ENCODE measurements around the gene FA2H. TPM values are rescaled to one million over a fixed set of nuclear protein-coding genes. Genes with fewer than 3 reads are reported as not detected.

Gene FA2H
- total RNA-seq, 1 donor from 2014 or later, result not detected

GRCh38 chr16:74807052-74807646 lies 32.5 kb upstream of the FA2H start:
- TF ChIP-seq CTCF (conservative IDR thresholded peaks at IDR 0.05), result no peak
- peaks cover 22% of the 10 kb centered on the region for H3K27me3 Mint-ChIP-seq (ENCODE audit: low read depth)
- H3K27ac Mint-ChIP-seq (ENCODE audit: unreplicated experiment), result no peak overlapping the region
- H3K4me1 Mint-ChIP-seq, result peaks cover 10% of the 10 kb centered on the region
- H3K36me3 Mint-ChIP-seq (ENCODE audit: low read depth), result peaks cover 6% of the 10 kb centered on the region
- no peak for DNase-seq (ENCODE audit: low read depth, low spot score)
- no peak overlapping the region for H3K4me3 Mint-ChIP-seq
- H3K9me3 Mint-ChIP-seq, result peaks cover 9% of the 10 kb centered on the region

GRCh38 chr16:74800216-74800871 lies 25.7 kb upstream of the FA2H start:
- H3K4me3 Mint-ChIP-seq, result no peak overlapping the region
- H3K9me3 Mint-ChIP-seq, result peaks cover 6% of the 10 kb centered on the region
- no peak overlapping the region for H3K27ac Mint-ChIP-seq (ENCODE audit: unreplicated experiment)
- peaks cover 44% of the 10 kb centered on the region for H3K27me3 Mint-ChIP-seq (ENCODE audit: low read depth)
- no peaks in the 10 kb centered on the region for H3K36me3 Mint-ChIP-seq (ENCODE audit: low read depth)
- TF ChIP-seq CTCF (conservative IDR thresholded peaks at IDR 0.05), result no peak
- no peak for DNase-seq (ENCODE audit: low read depth, low spot score)
- H3K4me1 Mint-ChIP-seq, result no peaks in the 10 kb centered on the region

DNA sequence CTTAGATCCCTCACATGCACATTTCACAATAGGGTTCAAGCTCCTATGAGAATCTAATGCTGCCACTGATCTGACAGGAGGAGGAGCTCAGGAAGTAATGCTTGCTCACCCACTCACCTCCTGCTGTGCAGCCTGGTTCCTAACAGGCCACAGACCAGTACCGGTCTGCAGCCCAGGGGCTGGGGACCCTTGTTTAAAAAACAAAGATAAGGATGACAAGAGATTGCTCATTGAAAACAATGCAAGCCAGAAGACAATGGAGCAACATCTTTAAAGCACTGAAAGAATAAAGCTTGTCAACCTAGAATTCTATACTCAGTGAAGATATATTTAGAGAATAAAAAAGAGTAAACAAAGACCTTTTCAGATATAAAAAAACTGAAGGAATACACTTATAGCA lies 22.8 kb upstream of the FA2H start:
- DNase-seq (ENCODE audit: low read depth, low spot score), result no peak
- Mint-ChIP-seq H3K27ac (ENCODE audit: unreplicated experiment) (no peak overlapping the region), H3K4me3 (no peak overlapping the region), H3K36me3 (ENCODE audit: low read depth) (no peaks in the 10 kb centered on the region), H3K27me3 (ENCODE audit: low read depth) (peaks cover 31% of the 10 kb centered on the region), H3K9me3 (peaks cover 4% of the 10 kb centered on the region), H3K4me1 (no peaks in the 10 kb centered on the region)
- no peak for TF ChIP-seq CTCF (conservative IDR thresholded peaks at IDR 0.05)

- peaks cover 26% of the 10 kb centered on the region for H3K27me3 Mint-ChIP-seq (ENCODE audit: low read depth)
- TF ChIP-seq CTCF (conservative IDR thresholded peaks at IDR 0.05), result no peak
- H3K36me3 Mint-ChIP-seq (ENCODE audit: low read depth), result no peaks in the 10 kb centered on the region
- H3K4me3 Mint-ChIP-seq, result no peak overlapping the region
- H3K27ac Mint-ChIP-seq (ENCODE audit: unreplicated experiment), result no peak overlapping the region
- no peaks in the 10 kb centered on the region for H3K9me3 Mint-ChIP-seq
- DNase-seq (ENCODE audit: low read depth, low spot score), result no peak
- H3K4me1 Mint-ChIP-seq, result no peaks in the 10 kb centered on the region
Measured at GRCh38 chr16:74795104-74795503, 20.5 kb upstream of the FA2H start.

DNA sequence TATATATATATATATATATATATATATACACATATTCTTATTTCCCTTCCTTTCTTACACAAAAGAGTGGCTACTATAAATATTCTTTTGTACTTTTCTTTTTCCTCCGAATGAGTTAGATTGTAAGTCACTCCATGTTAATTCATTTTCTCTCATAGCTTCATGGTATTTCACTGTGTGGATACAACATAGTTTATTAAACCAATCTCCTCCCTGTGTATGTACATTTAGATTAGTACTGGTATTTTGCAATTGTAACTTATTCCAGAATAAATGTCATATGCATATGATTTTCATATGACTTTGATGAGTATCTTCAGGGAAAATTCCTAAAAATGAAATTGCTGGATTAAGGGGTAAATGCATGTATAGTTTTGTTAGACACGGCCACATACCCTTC lies 20.0 kb upstream of the FA2H start:
- H3K36me3 Mint-ChIP-seq (ENCODE audit: low read depth), result no peaks in the 10 kb centered on the region
- no peak overlapping the region for H3K4me3 Mint-ChIP-seq
- no peak overlapping the region for H3K27ac Mint-ChIP-seq (ENCODE audit: unreplicated experiment)
- no peaks in the 10 kb centered on the region for H3K9me3 Mint-ChIP-seq
- peaks cover 26% of the 10 kb centered on the region for H3K27me3 Mint-ChIP-seq (ENCODE audit: low read depth)
- TF ChIP-seq CTCF (conservative IDR thresholded peaks at IDR 0.05), result no peak
- DNase-seq (ENCODE audit: low read depth, low spot score), result no peak
- H3K4me1 Mint-ChIP-seq, result no peaks in the 10 kb centered on the region
